HG03159 (cell line): ENCODE data around the gene USP2.

Experiments used
- ATAC-seq: cut with Tn5 transposase; IDR thresholded peaks from one replicate; pipeline ENCODE4 v1.9.1; 2021; ENCODE audit warnings: mild to moderate bottlenecking, moderate library complexity; ENCODE audit not compliant: unreplicated experiment

USP2 gene

DNA sequence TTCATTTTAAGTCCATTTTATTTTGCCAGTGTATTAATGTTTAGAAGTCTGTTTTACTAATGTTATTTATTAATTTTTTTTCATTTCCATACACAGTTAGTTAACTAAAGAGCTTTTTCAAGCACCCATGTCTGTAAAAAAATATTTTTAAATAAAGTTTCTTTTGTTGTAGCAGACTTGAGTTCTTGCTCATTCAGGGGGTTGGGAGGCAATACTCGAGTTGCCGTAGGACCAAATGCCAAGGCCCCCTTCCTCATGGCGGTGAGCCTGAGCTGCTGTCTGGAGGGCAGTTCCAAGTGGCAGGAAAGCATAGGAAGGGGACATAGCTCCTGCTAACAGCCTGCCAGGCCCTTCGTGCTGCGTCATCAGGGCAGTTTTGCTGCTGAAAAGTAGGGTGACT is 73.5 kb downstream of the USP2 start:
- ATAC-seq: no peak

DNA sequence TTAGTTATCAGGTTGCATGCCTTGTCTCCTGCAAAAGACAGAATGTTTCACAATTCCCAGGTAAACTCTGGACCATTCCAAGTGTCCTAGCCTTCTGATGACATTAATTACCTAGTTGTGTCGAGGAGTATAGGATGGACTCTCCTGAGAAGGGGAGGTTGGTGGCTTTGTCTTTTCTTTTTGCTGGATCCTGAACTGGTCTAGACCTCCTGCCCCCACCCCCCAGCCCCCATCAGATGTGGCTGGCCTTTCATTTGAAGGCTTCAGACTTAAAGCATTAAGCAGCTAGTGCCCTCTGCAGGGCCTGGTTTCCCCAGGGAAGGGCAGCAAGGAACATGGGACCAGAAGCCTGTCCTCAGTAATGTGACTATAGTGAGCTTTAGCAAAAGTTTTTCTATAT is 74.3 kb downstream of the USP2 start:
- ATAC-seq: no peak

DNA sequence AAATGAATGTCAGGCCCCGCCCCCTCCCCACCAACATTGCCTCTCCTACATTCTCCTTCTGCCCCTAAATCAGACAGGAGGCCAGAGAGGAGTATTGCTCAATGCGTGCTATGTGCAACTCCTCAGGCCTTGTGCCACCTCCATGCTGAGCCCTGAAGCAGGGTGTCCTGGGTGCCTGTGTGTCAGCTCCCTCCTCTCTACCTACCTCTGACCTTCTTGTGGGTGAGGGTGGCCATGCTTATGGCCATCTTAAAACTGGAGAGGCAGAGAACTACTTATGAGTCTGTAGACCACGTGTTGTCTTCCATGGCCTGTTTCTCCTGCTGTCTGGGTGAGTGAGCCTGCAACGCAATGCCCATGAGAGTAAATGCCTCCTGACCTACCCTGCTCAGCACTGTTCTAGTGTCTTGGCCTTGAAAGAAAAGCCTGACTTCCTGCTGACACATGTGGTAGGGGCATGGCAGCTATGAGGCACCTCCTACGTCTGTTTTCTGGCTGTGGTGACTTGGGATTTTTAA is 75.1 kb downstream of the USP2 start:
- ATAC-seq: no peak

DNA sequence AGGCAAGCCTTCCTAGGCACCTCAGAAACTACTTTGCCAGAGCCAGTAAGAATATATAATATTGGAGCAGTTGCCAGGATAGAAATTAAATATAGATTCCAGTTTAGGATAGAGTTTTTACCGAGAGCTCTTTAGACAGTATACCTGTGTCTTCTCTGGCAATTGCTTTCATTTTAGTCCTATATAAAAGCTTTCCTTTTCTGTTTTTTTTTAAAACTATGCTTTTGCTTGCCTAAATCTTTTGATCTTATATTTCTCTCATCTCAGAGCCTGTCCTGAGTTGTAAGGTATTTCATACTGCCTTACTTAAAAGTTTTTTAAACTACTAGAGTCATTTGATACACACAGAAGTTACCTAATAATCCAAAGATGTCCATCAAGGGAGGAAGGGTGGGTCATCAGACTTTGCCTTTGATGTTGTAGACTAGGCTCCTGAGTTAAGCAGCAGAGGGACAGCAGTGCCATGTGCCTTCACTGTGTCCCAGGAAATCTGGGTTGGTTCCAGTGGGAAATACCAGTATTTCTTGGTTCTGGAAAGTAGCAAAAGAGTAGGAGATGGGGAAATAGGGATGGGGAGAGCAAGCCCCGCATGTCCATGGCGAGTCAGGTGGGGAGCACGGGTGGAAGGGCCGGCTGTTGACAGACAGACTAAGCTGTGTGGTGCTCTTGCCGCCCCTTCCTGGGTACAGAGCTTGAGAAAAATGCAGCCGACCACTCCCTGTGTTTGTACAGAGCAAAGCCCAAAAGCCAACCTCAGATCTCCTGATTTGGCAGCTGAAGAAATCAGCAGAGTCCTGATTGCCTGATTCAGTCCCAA is 75.7 kb downstream of the USP2 start:
- ATAC-seq: no peak
